ENCODE measurements around the gene ANKRD44. TPM values are rescaled to one million over a fixed set of nuclear protein-coding genes. Genes with fewer than 3 reads are reported as not detected.

ANKRD44 gene
- total and polyA plus RNA-seq, 2 experiments from 2014 or later, result 2.9 to 4.9 TPM

DNA sequence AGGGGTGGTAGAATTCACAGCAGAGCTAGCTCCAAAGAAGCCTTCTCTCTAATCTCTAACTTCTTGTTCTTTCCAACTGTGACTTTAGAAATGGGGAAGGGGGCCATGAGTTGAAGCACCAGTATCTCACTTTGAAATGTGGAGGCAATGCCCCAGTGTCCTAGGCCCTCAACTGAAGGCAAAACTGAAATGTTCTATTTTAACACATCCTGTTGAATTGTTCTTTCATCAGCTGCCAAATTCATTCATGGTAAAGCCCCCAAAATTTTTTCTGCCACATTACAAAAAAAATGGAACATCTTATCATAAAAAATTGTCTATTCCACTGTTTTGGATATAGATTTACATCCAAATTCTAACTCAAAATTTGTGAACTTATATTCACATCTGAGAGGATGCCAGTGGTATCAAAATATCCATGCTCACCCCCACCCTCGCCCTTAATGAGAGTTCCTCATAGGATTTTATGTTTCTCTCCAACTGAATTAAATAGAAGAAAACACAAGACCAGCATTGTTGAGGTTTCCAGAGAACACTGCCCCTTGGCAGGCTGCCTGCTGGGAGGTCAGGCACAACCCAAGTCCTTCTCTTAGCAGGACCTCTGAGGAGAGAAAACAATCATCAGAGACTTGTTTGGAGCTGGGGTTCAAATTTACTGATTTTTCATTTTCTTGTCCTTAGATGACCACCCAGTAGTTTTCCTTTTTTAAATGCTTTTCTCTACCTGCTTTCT, 236.7 kb downstream of the ANKRD44 start:
- no peaks in the 10 kb centered on the region for H3F3A ChIP-seq (ENCODE audit: insufficient read depth)
- no peaks in the 10 kb centered on the region for H3K79me2 ChIP-seq (ENCODE audit: insufficient read depth)
- no peak overlapping the region for H3K9ac ChIP-seq
- no peaks in the 10 kb centered on the region for H3K27me3 ChIP-seq (replicated peaks; ENCODE audit: insufficient read depth)
- H3K4me2 ChIP-seq (ENCODE audit: unreplicated experiment), result no peak overlapping the region
- H3K9me2 ChIP-seq (ENCODE audit: insufficient read depth), result no peaks in the 10 kb centered on the region
- no peak overlapping the region for H2AFZ ChIP-seq
- DNase-seq, result peak; percentile 11
- H3K4me3 ChIP-seq, result no peak overlapping the region
- in situ Hi-C loops (cut with MboI), result no loop called here
- TF ChIP-seq EZH2 (IDR thresholded peaks at IDR 0.05; ENCODE audit: insufficient read depth, poor library complexity, severe bottlenecking) (no peak), EZH2phosphoT487 (IDR thresholded peaks at IDR 0.05; ENCODE audit: insufficient read depth, low read depth) (no peak)
- no peaks in the 10 kb centered on the region for H4K20me1 ChIP-seq (ENCODE audit: insufficient read depth)
- no peaks in the 10 kb centered on the region for H3K36me3 ChIP-seq (ENCODE audit: low read depth)
- H3K9me3 ChIP-seq (ENCODE audit: low read depth), result no peaks in the 10 kb centered on the region
- peaks cover 8% of the 10 kb centered on the region for H3K4me1 ChIP-seq (ENCODE audit: insufficient read depth)
- H3K27ac ChIP-seq, result no peak overlapping the region
- WGBS, 2 experiments (ENCODE audit: low coverage in 1 of 2, low lambda C conversion rate in 2 of 2, missing lambda C conversion rate in 2 of 2), result 42 to 87% methylated on average over 1 of the region's 1 CpG

DNA sequence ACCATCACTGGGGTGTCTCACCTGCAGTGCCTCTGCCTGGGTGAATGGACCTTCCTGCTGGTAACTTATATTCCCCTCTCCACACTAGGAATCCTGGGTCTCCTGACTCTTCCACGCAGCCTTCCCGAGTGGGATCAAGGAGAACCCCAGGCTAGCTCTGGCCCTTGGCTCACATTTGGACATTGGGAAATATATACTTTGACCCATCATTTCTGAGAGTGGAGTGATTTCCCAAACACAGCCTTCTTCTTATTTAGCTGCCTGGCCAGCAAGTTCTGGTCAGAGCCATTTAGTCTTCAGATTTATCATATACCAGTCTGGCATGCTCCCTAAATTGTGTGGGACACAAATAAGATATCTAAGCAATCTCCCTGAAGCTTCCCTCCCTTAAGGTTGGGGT, 237.3 kb downstream of the ANKRD44 start:
- no peak overlapping the region for H3K9ac ChIP-seq
- H3K4me2 ChIP-seq (ENCODE audit: unreplicated experiment), result no peak overlapping the region
- no peaks in the 10 kb centered on the region for H3K9me2 ChIP-seq (ENCODE audit: insufficient read depth)
- H3K36me3 ChIP-seq (ENCODE audit: low read depth), result no peaks in the 10 kb centered on the region
- H3K27me3 ChIP-seq (replicated peaks; ENCODE audit: insufficient read depth), result no peaks in the 10 kb centered on the region
- no peak for DNase-seq
- in situ Hi-C loops (cut with MboI), result no loop called here
- H3K4me3 ChIP-seq, result no peak overlapping the region
- peaks cover 7% of the 10 kb centered on the region for H3K4me1 ChIP-seq (ENCODE audit: insufficient read depth)
- no peaks in the 10 kb centered on the region for H3F3A ChIP-seq (ENCODE audit: insufficient read depth)
- no peaks in the 10 kb centered on the region for H3K79me2 ChIP-seq (ENCODE audit: insufficient read depth)
- no peaks in the 10 kb centered on the region for H4K20me1 ChIP-seq (ENCODE audit: insufficient read depth)
- H2AFZ ChIP-seq, result no peak overlapping the region
- TF ChIP-seq EZH2 (IDR thresholded peaks at IDR 0.05; ENCODE audit: insufficient read depth, poor library complexity, severe bottlenecking), result no peak
- TF ChIP-seq EZH2phosphoT487 (IDR thresholded peaks at IDR 0.05; ENCODE audit: insufficient read depth, low read depth), result no peak
- no peak overlapping the region for H3K27ac ChIP-seq
- WGBS, 2 experiments (ENCODE audit: low coverage in 1 of 2, low lambda C conversion rate in 2 of 2, missing lambda C conversion rate in 2 of 2), result 60 to 68% methylated on average over 2 of the region's 2 CpGs
- H3K9me3 ChIP-seq (ENCODE audit: low read depth), result no peaks in the 10 kb centered on the region

DNA sequence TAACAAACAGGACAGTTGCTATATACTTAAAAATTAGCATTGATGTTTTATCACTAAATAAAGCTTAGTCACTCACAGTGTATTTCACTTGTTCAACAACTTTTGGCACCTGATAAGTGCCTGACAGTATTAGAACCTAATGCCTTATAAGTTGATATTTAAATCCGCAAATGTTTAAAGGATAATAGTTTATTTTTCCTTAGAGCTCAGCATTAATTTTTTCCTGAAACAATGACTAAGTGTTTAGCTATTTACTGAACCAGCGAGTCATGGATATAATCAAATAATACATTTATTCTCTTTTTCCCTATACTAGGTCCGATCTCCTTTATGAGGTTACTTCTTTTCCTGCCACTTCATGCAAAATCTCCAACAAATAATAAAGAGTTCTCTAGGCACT, 238.0 kb downstream of the ANKRD44 start:
- H3K9me3 ChIP-seq (ENCODE audit: low read depth), result no peaks in the 10 kb centered on the region
- peak; percentile 37 for DNase-seq
- WGBS, 2 experiments (ENCODE audit: low coverage in 1 of 2, low lambda C conversion rate in 2 of 2, missing lambda C conversion rate in 2 of 2), result 46 to 51% methylated on average over 3 of the region's 3 CpGs
- no peak for TF ChIP-seq EZH2phosphoT487 (IDR thresholded peaks at IDR 0.05; ENCODE audit: insufficient read depth, low read depth)
- no peak for TF ChIP-seq EZH2 (IDR thresholded peaks at IDR 0.05; ENCODE audit: insufficient read depth, poor library complexity, severe bottlenecking)
- no peak overlapping the region for H3K4me2 ChIP-seq (ENCODE audit: unreplicated experiment)
- H3K27me3 ChIP-seq (replicated peaks; ENCODE audit: insufficient read depth), result no peaks in the 10 kb centered on the region
- H3K9ac ChIP-seq, result no peak overlapping the region
- in situ Hi-C loops (cut with MboI), result no loop called here
- no peaks in the 10 kb centered on the region for H3K79me2 ChIP-seq (ENCODE audit: insufficient read depth)
- H2AFZ ChIP-seq, result no peak overlapping the region
- no peaks in the 10 kb centered on the region for H3K9me2 ChIP-seq (ENCODE audit: insufficient read depth)
- H3K4me3 ChIP-seq, result no peak overlapping the region
- no peak overlapping the region for H3K27ac ChIP-seq
- H3K4me1 ChIP-seq (ENCODE audit: insufficient read depth), result peaks cover 7% of the 10 kb centered on the region
- no peaks in the 10 kb centered on the region for H3K36me3 ChIP-seq (ENCODE audit: low read depth)
- H3F3A ChIP-seq (ENCODE audit: insufficient read depth), result no peaks in the 10 kb centered on the region
- H4K20me1 ChIP-seq (ENCODE audit: insufficient read depth), result no peaks in the 10 kb centered on the region

DNA sequence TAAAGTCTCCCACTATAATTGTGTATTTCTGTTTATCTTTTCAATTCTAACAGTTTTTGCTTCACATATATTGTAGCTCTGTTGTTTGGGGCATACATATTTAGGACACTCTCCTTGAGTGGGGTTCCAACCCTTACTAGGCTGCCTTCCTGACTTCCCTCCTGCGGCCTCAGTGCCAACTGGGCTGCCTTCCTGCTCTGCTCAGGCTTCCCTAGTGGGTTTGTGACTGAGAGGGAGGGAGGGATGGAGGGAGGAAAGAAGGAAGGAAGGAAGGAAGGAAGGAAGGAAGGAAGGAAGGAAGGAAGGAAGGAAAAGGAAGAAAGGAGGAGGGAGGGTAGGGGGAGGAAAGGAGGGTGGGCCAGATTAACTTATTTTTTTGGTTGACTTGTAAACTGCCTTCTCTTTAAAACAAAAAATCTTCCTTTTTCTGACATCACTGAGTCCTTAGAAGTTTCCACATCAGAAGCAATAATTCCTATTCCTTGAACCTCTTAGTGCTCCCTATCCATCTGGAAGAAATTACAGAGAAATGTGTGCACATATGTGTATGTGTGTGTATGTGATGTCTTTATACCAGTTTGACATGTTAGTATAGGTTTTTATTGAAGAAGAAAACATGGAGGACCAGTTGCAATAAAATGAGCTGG, 238.7 kb downstream of the ANKRD44 start:
- Histone ChIP-seq H3K4me2 (ENCODE audit: unreplicated experiment) (no peak overlapping the region), H2AFZ (no peak overlapping the region), H3F3A (ENCODE audit: insufficient read depth) (no peaks in the 10 kb centered on the region), H3K27me3 (replicated peaks; ENCODE audit: insufficient read depth) (no peaks in the 10 kb centered on the region), H3K9ac (no peak overlapping the region), H4K20me1 (ENCODE audit: insufficient read depth) (no peaks in the 10 kb centered on the region), H3K9me2 (ENCODE audit: insufficient read depth) (no peaks in the 10 kb centered on the region), H3K9me3 (ENCODE audit: low read depth) (no peaks in the 10 kb centered on the region), H3K79me2 (ENCODE audit: insufficient read depth) (no peaks in the 10 kb centered on the region), H3K36me3 (ENCODE audit: low read depth) (no peaks in the 10 kb centered on the region), H3K4me3 (no peak overlapping the region), H3K4me1 (ENCODE audit: insufficient read depth) (peaks cover 7% of the 10 kb centered on the region), H3K27ac (no peak overlapping the region)
- in situ Hi-C loops (cut with MboI), result no loop called here
- 71 to 73% methylated on average over 1 of the region's 1 CpG for WGBS, 2 experiments (ENCODE audit: low coverage in 1 of 2, low lambda C conversion rate in 2 of 2, missing lambda C conversion rate in 2 of 2)
- no peak for TF ChIP-seq EZH2phosphoT487 (IDR thresholded peaks at IDR 0.05; ENCODE audit: insufficient read depth, low read depth)
- no peak for TF ChIP-seq EZH2 (IDR thresholded peaks at IDR 0.05; ENCODE audit: insufficient read depth, poor library complexity, severe bottlenecking)
- DNase-seq, result no peak
